ENCODE measurements around the gene CR1L.
"Not testable (repeated sequence)": the region's sequence is repeated elsewhere in the genome, so short reads cannot be mapped to it uniquely, and the experiment has no call there.

Gene CR1L

GRCh38 chr1:207690551-207690950, 45.6 kb downstream of the CR1L start:
- DNase-seq, result not testable (repeated sequence)

- DNase-seq, result no peak
These were observed 46.1 kb downstream of the CR1L start for GRCh38 chr1:207691010-207691409.

- DNase-seq, result no peak
These were observed 46.9 kb downstream of the CR1L start for GRCh38 chr1:207691841-207692240.

- not testable (repeated sequence) for DNase-seq
These were observed 47.4 kb downstream of the CR1L start for GRCh38 chr1:207692291-207692690.

- DNase-seq, result no peak
These were observed 51.0 kb downstream of the CR1L start for GRCh38 chr1:207695891-207696290.

- DNase-seq, result peak; percentile 38
These were observed 54.0 kb downstream of the CR1L start for GRCh38 chr1:207698822-207699483.

- DNase-seq, result no peak
These were observed 57.4 kb downstream of the CR1L start for GRCh38 chr1:207702317-207702716.

GRCh38 chr1:207703712-207704111, 58.8 kb downstream of the CR1L start:
- no peak for DNase-seq

GRCh38 chr1:207708004-207708403, 63.1 kb downstream of the CR1L start:
- DNase-seq, result not testable (repeated sequence)

- no peak for DNase-seq
These were observed 66.4 kb downstream of the CR1L start for GRCh38 chr1:207711285-207711684.

- DNase-seq, result not testable (repeated sequence)
These were observed 67.8 kb downstream of the CR1L start for GRCh38 chr1:207712701-207713100.

- no peak for DNase-seq
These were observed 68.6 kb downstream of the CR1L start for GRCh38 chr1:207713529-207713928.

GRCh38 chr1:207719234-207719633, 74.3 kb downstream of the CR1L start:
- no peak for DNase-seq

- DNase-seq, result not testable (repeated sequence)
These were observed 83.4 kb downstream of the CR1L start for GRCh38 chr1:207728200-207728858.

- not testable (repeated sequence) for DNase-seq
These were observed 92.7 kb downstream of the CR1L start for GRCh38 chr1:207737503-207738157.

- DNase-seq, result not testable (repeated sequence)
These were observed 93.3 kb downstream of the CR1L start for GRCh38 chr1:207738158-207738659.

- DNase-seq, result no peak
These were observed 95.3 kb downstream of the CR1L start for GRCh38 chr1:207740207-207740606.

GRCh38 chr1:207742850-207743555, 98.1 kb downstream of the CR1L start:
- no peak for DNase-seq

GRCh38 chr1:207744000-207744534, 99.1 kb downstream of the CR1L start:
- DNase-seq, result no peak

- no peak for DNase-seq
These were observed 100.4 kb downstream of the CR1L start for GRCh38 chr1:207745285-207745684.

GRCh38 chr1:207745839-207746767, 101.2 kb downstream of the CR1L start:
- no peak for DNase-seq

All from NCI-H2029 (cell line).